ENCODE results near the gene WDR77.

Gene WDR77

GRCh38 chr1:111474106-111474505, 25.1 kb upstream of the WDR77 start:
- Histone ChIP-seq H4K20me1 (ENCODE audit: insufficient read depth, low read length) (no peaks in the 10 kb centered on the region), H3K27me3 (ENCODE audit: insufficient read depth, low read length) (no peaks in the 10 kb centered on the region), H3K9ac (ENCODE audit: low read length) (no peak overlapping the region), H3K4me1 (ENCODE audit: insufficient read depth, low read length, severe bottlenecking) (peaks cover 39% of the 10 kb centered on the region), H3K9me3 (ENCODE audit: low read length) (no peaks in the 10 kb centered on the region), H3K4me3 (ENCODE audit: low read depth, low read length, poor library complexity, severe bottlenecking) (no peak overlapping the region), H2AFZ (ENCODE audit: low read length) (no peak overlapping the region), H3K79me2 (ENCODE audit: insufficient read depth, low read length) (no peaks in the 10 kb centered on the region), H3K4me2 (ENCODE audit: low read length) (no peak overlapping the region), H3K36me3 (ENCODE audit: insufficient read depth, low read length) (peaks cover 14% of the 10 kb centered on the region), H3K27ac (ENCODE audit: low read depth, low read length, poor library complexity, severe bottlenecking) (no peak overlapping the region), H3K9me2 (ENCODE audit: low read depth, low read length) (no peaks in the 10 kb centered on the region), H3F3A (ENCODE audit: insufficient read depth, low read length) (no peaks in the 10 kb centered on the region)
- TF ChIP-seq EZH2 (IDR thresholded peaks at IDR 0.05; ENCODE audit: borderline replicate concordance, low read length) (no peak), CTCF (IDR thresholded peaks at IDR 0.05; ENCODE audit: low read length) (no peak)

- Histone ChIP-seq H3K79me2 (ENCODE audit: insufficient read depth, low read length) (no peaks in the 10 kb centered on the region), H3K9ac (ENCODE audit: low read length) (peak overlapping the region; percentile 2; the same call in 1 of the 2 replicates), H2AFZ (ENCODE audit: low read length) (no peak overlapping the region)
These were observed 22.5 kb upstream of the WDR77 start for GRCh38 chr1:111471538-111471937.

DNA sequence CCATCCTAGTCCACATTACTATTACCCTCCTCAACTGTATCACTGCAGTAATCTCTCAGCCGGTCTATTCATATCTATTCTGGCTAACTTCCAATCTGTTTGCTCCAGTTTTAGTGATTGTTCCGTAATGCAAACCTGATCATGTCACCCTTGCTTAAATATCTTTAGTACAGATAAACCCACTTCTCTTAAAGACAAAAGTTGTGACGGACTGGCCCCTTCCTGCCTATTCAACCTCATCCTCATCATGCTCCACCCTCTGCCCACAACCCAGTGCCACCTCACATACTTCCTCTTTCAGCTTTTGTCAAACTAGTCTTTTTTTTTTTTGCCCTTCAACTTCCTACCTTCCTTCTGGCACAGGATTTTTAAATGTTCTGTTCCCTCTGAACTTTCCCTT, 22.0 kb upstream of the WDR77 start:
- H2AFZ ChIP-seq (ENCODE audit: low read length): peak overlapping the region; percentile 67
- no peak for TF ChIP-seq CTCF (IDR thresholded peaks at IDR 0.05; ENCODE audit: low read length)
- TF ChIP-seq EZH2 (IDR thresholded peaks at IDR 0.05; ENCODE audit: borderline replicate concordance, low read length): no peak
- peak overlapping the region; percentile 31 for H3K4me3 ChIP-seq (ENCODE audit: low read depth, low read length, poor library complexity, severe bottlenecking)
- H3K4me2 ChIP-seq (ENCODE audit: low read length): peak overlapping the region; percentile 59
- H3F3A ChIP-seq (ENCODE audit: insufficient read depth, low read length): no peaks in the 10 kb centered on the region
- H4K20me1 ChIP-seq (ENCODE audit: insufficient read depth, low read length): no peaks in the 10 kb centered on the region
- no peaks in the 10 kb centered on the region for H3K9me3 ChIP-seq (ENCODE audit: low read length)
- H3K36me3 ChIP-seq (ENCODE audit: insufficient read depth, low read length): peaks cover 26% of the 10 kb centered on the region
- peak overlapping the region; percentile 26; the same call in 1 of the 2 replicates for H3K9ac ChIP-seq (ENCODE audit: low read length)
- no peaks in the 10 kb centered on the region for H3K79me2 ChIP-seq (ENCODE audit: insufficient read depth, low read length)
- H3K27ac ChIP-seq (ENCODE audit: low read depth, low read length, poor library complexity, severe bottlenecking): peak overlapping the region; percentile 72
- H3K27me3 ChIP-seq (ENCODE audit: insufficient read depth, low read length): no peaks in the 10 kb centered on the region
- peaks cover 25% of the 10 kb centered on the region for H3K4me1 ChIP-seq (ENCODE audit: insufficient read depth, low read length, severe bottlenecking)
- H3K9me2 ChIP-seq (ENCODE audit: low read depth, low read length): no peaks in the 10 kb centered on the region

More at GRCh38 chr1:111471538-111471937, 22.5 kb upstream of the WDR77 start:
- H3K36me3 ChIP-seq (ENCODE audit: insufficient read depth, low read length): peaks cover 26% of the 10 kb centered on the region
- H4K20me1 ChIP-seq (ENCODE audit: insufficient read depth, low read length): no peaks in the 10 kb centered on the region
- H3K27ac ChIP-seq (ENCODE audit: low read depth, low read length, poor library complexity, severe bottlenecking): peak overlapping the region; percentile 72
- no peaks in the 10 kb centered on the region for H3K9me3 ChIP-seq (ENCODE audit: low read length)
- H3K4me2 ChIP-seq (ENCODE audit: low read length): peak overlapping the region; percentile 59
- no peak for TF ChIP-seq EZH2 (IDR thresholded peaks at IDR 0.05; ENCODE audit: borderline replicate concordance, low read length)
- no peak for TF ChIP-seq CTCF (IDR thresholded peaks at IDR 0.05; ENCODE audit: low read length)
- H3K4me3 ChIP-seq (ENCODE audit: low read depth, low read length, poor library complexity, severe bottlenecking): no peak overlapping the region
- no peaks in the 10 kb centered on the region for H3K9me2 ChIP-seq (ENCODE audit: low read depth, low read length)
- no peaks in the 10 kb centered on the region for H3K27me3 ChIP-seq (ENCODE audit: insufficient read depth, low read length)
- peaks cover 31% of the 10 kb centered on the region for H3K4me1 ChIP-seq (ENCODE audit: insufficient read depth, low read length, severe bottlenecking)
- no peaks in the 10 kb centered on the region for H3F3A ChIP-seq (ENCODE audit: insufficient read depth, low read length)
